HG03280 (cell line): ENCODE measurements around the gene OR51I2.

Source experiments
- ATAC-seq: cut with Tn5 transposase; IDR thresholded peaks from one replicate; pipeline ENCODE4 v1.9.1; 2021; ENCODE audit warnings: mild to moderate bottlenecking, moderate library complexity; ENCODE audit not compliant: unreplicated experiment

Gene OR51I2

GRCh38 chr11:5505363-5506048 lies 56.4 kb downstream of the OR51I2 start:
- no peak for ATAC-seq
